SK-N-SH (cell line): ENCODE results near the gene PXT1. TPM values are rescaled to one million over a fixed set of nuclear protein-coding genes. Genes with fewer than 3 reads are reported as not detected.

Experiments used
- CTCF ChIA-PET: fragments of 300-600, 350-600 bp; formaldehyde crosslinking; extraction: SDS; loops from one replicate; lab custom pipeline; 2021; lab: Yijun Ruan, JAX
- POLR2A ChIA-PET: fragments of 350-600 bp; sonication (Branson Sonifier 250); formaldehyde crosslinking; extraction: SDS; loops from one replicate; lab custom pipeline; 2020; ENCODE audit warnings: antibody characterized with exemption, inconsistent platforms; lab: Yijun Ruan, JAX
- DNase-seq: peaks from one replicate; pipeline ENCODE4 v3.0.0; 2012
- H2AFZ ChIP-seq: fragments of 200-600 bp; sonication (generic); 2 replicates; pipeline ENCODE4 v1.8.1; 2016; ENCODE audit warnings: antibody characterized with exemption, mild to moderate bottlenecking, low read depth
- H3F3A ChIP-seq: fragments of 200-600 bp; sonication (generic); replicated peaks from 2 replicates; pipeline ENCODE3; 2016; ENCODE audit warnings: antibody characterized with exemption, mild to moderate bottlenecking; ENCODE audit not compliant: insufficient read depth
- H3K27ac ChIP-seq, 2 experiments: fragments of 200-500 bp in 1 of 2; fragments of 200-600 bp in 1 of 2; sonication (Bioruptor generic) in 1 of 2; sonication (generic), shearing (Covaris generic) in 1 of 2; 2 replicates each; pipeline versions ENCODE4 v1.5.1 to v1.6.1; 2014 to 2016; ENCODE audit warnings: low read depth in 2 of 2, inconsistent platforms in 1 of 2, low read length in 1 of 2, mild to moderate bottlenecking in 1 of 2, mixed read lengths in 1 of 2
- H3K27me3 ChIP-seq: fragments of 200-600 bp; sonication (generic), shearing (Covaris generic); 2 replicates; pipeline ENCODE4 v1.6.1; 2016; ENCODE audit warnings: mixed run types; ENCODE audit not compliant: insufficient read depth
- H3K36me3 ChIP-seq, 2 experiments: fragments of 200-500 bp in 1 of 2; fragments of 200-600 bp in 1 of 2; sonication (Bioruptor generic) in 1 of 2; sonication (generic) in 1 of 2; replicated peaks in 1 of 2; 2 replicates each; pipeline versions ENCODE3 to v1.5.1; 2014 to 2016; ENCODE audit warnings: low read length in 1 of 2, mild to moderate bottlenecking in 1 of 2; ENCODE audit not compliant: insufficient read depth in 2 of 2, control insufficient read depth in 1 of 2
- H3K4me1 ChIP-seq, 2 experiments: fragments of 200-500 bp in 1 of 2; fragments of 200-600 bp in 1 of 2; sonication (Bioruptor generic) in 1 of 2; sonication (generic), shearing (Covaris generic) in 1 of 2; 2 replicates each; pipeline versions ENCODE4 v1.5.1 to v1.6.1; 2014 to 2016; ENCODE audit warnings: low read depth in 1 of 2, low read length in 1 of 2, mixed run types in 1 of 2; ENCODE audit not compliant: insufficient read depth in 2 of 2, control insufficient read depth in 1 of 2
- H3K4me2 ChIP-seq: fragments of 200-600 bp; sonication (generic), shearing (Covaris generic); 2 replicates; pipeline ENCODE4 v1.6.1; 2017; ENCODE audit warnings: mixed run types
- H3K4me3 ChIP-seq, 2 experiments: fragments of 200-500 bp in 1 of 2; fragments of 200-600 bp in 1 of 2; sonication (Bioruptor generic) in 1 of 2; sonication (generic), shearing (Covaris generic) in 1 of 2; 2 replicates each; pipeline versions ENCODE4 v1.5.1 to v1.8.1; 2014 to 2016; ENCODE audit warnings: low read depth in 2 of 2, inconsistent platforms in 1 of 2, low read length in 1 of 2, mild to moderate bottlenecking in 1 of 2, mixed read lengths in 1 of 2, moderate library complexity in 1 of 2
- H3K79me2 ChIP-seq: fragments of 200-600 bp; sonication (generic); 2 replicates; pipeline ENCODE4 v1.8.1; 2017; ENCODE audit warnings: mild to moderate bottlenecking; ENCODE audit not compliant: insufficient read depth
- H3K9ac ChIP-seq: fragments of 200-600 bp; sonication (generic); 2 replicates; pipeline ENCODE4 v1.6.1; 2017; ENCODE audit warnings: mixed run types
- H3K9me2 ChIP-seq: fragments of 200-600 bp; sonication (generic); 2 replicates; pipeline ENCODE4 v1.6.1; 2017; ENCODE audit warnings: mixed run types
- H3K9me3 ChIP-seq: fragments of 200-600 bp; sonication (generic); 2 replicates; pipeline ENCODE4 v1.6.1; 2017; ENCODE audit warnings: mixed run types, mild to moderate bottlenecking, moderate library complexity
- H4K20me1 ChIP-seq: fragments of 200-600 bp; sonication (generic); 2 replicates; pipeline ENCODE4 v1.6.1; 2017; ENCODE audit warnings: mild to moderate bottlenecking, mixed run types; ENCODE audit not compliant: insufficient read depth
- CHD2 ChIP-seq: fragments of 150-350 bp; IDR thresholded peaks from 2 replicates; pipeline ENCODE4 v1.6.1; 2018; ENCODE audit warnings: low read length; ENCODE audit not compliant: partially characterized antibody
- CTCF ChIP-seq: fragments of 200-600 bp; sonication (generic); IDR thresholded peaks from 2 replicates; pipeline ENCODE4 v1.6.1; 2017; ENCODE audit warnings: antibody characterized with exemption, mild to moderate bottlenecking, moderate library complexity
- ELF1 ChIP-seq: IDR thresholded peaks from 2 replicates; pipeline ENCODE4 v1.4.0; 2012
- EP300 ChIP-seq, 2 experiments: IDR thresholded peaks; 2 replicates each; pipeline versions ENCODE4 v1.4.0 to v1.6.1; 2012; ENCODE audit warnings: borderline replicate concordance in 1 of 2, low read depth in 1 of 2, low read length in 1 of 2
- EZH2phosphoT487 ChIP-seq: fragments of 200-600 bp; sonication (generic); IDR thresholded peaks from 2 replicates; pipeline ENCODE4 v1.6.1; 2017; ENCODE audit warnings: low read depth, mixed run types, mild to moderate bottlenecking, antibody characterized with exemption, moderate library complexity, borderline replicate concordance
- FOXJ3 ChIP-seq: sonication (generic); formaldehyde crosslinking; IDR thresholded peaks from 2 replicates; pipeline ENCODE4 v1.5.1; 2020; ENCODE audit warnings: mild to moderate bottlenecking, missing genetic modification reagents
- FOXM1 ChIP-seq: IDR thresholded peaks from 2 replicates; pipeline ENCODE4 v1.4.0; 2012; ENCODE audit warnings: low read depth, mild to moderate bottlenecking
- GABPA ChIP-seq: IDR thresholded peaks from 2 replicates; pipeline ENCODE4 v1.4.0; 2012; ENCODE audit warnings: low read depth, mild to moderate bottlenecking
- GATA2 ChIP-seq: sonication (generic); formaldehyde crosslinking; IDR thresholded peaks from 2 replicates; pipeline ENCODE4 v1.5.0; 2020; ENCODE audit warnings: mild to moderate bottlenecking, missing genetic modification reagents
- MAX ChIP-seq: IDR thresholded peaks from 2 replicates; pipeline ENCODE4 v1.4.0; 2012; ENCODE audit warnings: low read depth
- MXI1 ChIP-seq: IDR thresholded peaks from 2 replicates; pipeline ENCODE4 v1.6.1; 2012; ENCODE audit warnings: mild to moderate bottlenecking, low read depth, low read length, improper control_type of control experiment
- PBX3 ChIP-seq: IDR thresholded peaks from 2 replicates; pipeline ENCODE4; 2012
- POLR2AphosphoS5 ChIP-seq: IDR thresholded peaks from 2 replicates; pipeline ENCODE4 v1.6.1; 2012; ENCODE audit warnings: low read depth, low read length
- RAD21 ChIP-seq: IDR thresholded peaks from 2 replicates; pipeline ENCODE4 v1.6.1; 2012; ENCODE audit warnings: mild to moderate bottlenecking, low read length
- RCOR1 ChIP-seq: fragments of 150-350 bp; IDR thresholded peaks from 2 replicates; pipeline ENCODE4 v1.6.1; 2017; ENCODE audit warnings: antibody characterized with exemption, low read length
- SMC3 ChIP-seq: IDR thresholded peaks from 2 replicates; pipeline ENCODE4 v1.6.1; 2012; ENCODE audit warnings: low read depth, low read length, improper control_type of control experiment
- TCF12 ChIP-seq: IDR thresholded peaks from 2 replicates; pipeline ENCODE4 v1.4.0; 2012
- TEAD4 ChIP-seq: IDR thresholded peaks from 2 replicates; pipeline ENCODE4 v1.4.0; 2012; ENCODE audit warnings: mild to moderate bottlenecking, borderline replicate concordance; ENCODE audit not compliant: insufficient read depth
- USF1 ChIP-seq: IDR thresholded peaks from 2 replicates; pipeline ENCODE4 v1.4.0; 2012; ENCODE audit warnings: low read depth, borderline replicate concordance
- USF2 ChIP-seq: fragments of 150-350 bp; IDR thresholded peaks from 2 replicates; pipeline ENCODE4 v1.6.1; 2017; ENCODE audit warnings: antibody characterized with exemption, low read length, low read depth, borderline replicate concordance
- YY1 ChIP-seq: IDR thresholded peaks from 2 replicates; pipeline ENCODE4 v1.4.0; 2012; ENCODE audit warnings: low read depth, mild to moderate bottlenecking
- ZBTB33 ChIP-seq: IDR thresholded peaks from 2 replicates; pipeline ENCODE4 v1.4.0; 2012; ENCODE audit warnings: low read depth, borderline replicate concordance
- WGBS: methylation state at CpG from one replicate; pipeline ENCODE4 v1.1.6; 2017; ENCODE audit warnings: low lambda C conversion rate; 5-methylcytosine and 5-hydroxymethylcytosine counted together
- polyA plus RNA-seq, 3 experiments: library from polyadenylated mRNA; depleted of rRNA; stranded (reverse); fragments of >200 nt; gene quantifications; 2 replicates each; pipeline ENCODE4 v1.2.3, GENCODE V29; 2012

Gene PXT1
- not detected in 2 replicates for polyA plus RNA-seq (2012; rRNA removed)
- 0.04 TPM in 1 of 2 replicates, not detected in the other for polyA plus RNA-seq (2012; cell fraction: cytosol; rRNA removed)
- 0.04 TPM in 1 of 2 replicates, not detected in the other for polyA plus RNA-seq (2012; cell fraction: nucleus; rRNA removed)

GRCh38 chr6:36442671-36443470 lies at the start of gene PXT1, which contains the start of gene KCTD20:
Gene PXT1 (minus strand): TSS chr6:36442854. CDS start chr6:36426082, 16,772 bp downstream.
Gene KCTD20 (plus strand): TSS chr6:36443000. CDS start chr6:36470098, 27,098 bp downstream.
- POLR2A ChIA-PET, result interaction anchor here (0.7 to 1.4 kb wide), 5 partner anchors 19 to 212 kb away, joined by 3 to 4 read pairs (median 3); no protein-coding TSS in a partner anchor
- H2AFZ ChIP-seq, result peak within 1 kb of the TSS; percentile 91
- H4K20me1 ChIP-seq, result peaks cover 9% of the 10 kb centered on the region; the same call in 1 of the 2 replicates
- H3K9ac ChIP-seq, result peak within 1 kb of the TSS; percentile 98
- H3K79me2 ChIP-seq, result peaks cover 52% of the 10 kb centered on the region
- H3K9me3 ChIP-seq, result no peaks in the 10 kb centered on the region
- peak within 1 kb of the TSS; percentile 89 to 91 for H3K27ac ChIP-seq
- CTCF ChIA-PET, result interaction anchor here (0.7 to 1.6 kb wide), 5 partner anchors 15 to 91 kb away, joined by 3 to 4 read pairs (median 3); no protein-coding TSS in a partner anchor
- no peaks in the 10 kb centered on the region for H3K27me3 ChIP-seq
- WGBS, result 4% methylated on average over 38 of the region's 91 CpGs
- no peaks in the 10 kb centered on the region for H3K9me2 ChIP-seq
- DNase-seq, result peak; percentile 94
- peak within 1 kb of the TSS; percentile 72 to 95 for H3K4me3 ChIP-seq
- peak within 1 kb of the TSS; percentile 76 for H3K4me2 ChIP-seq
- H3K36me3 ChIP-seq, result peaks cover 0 to 9% of the 10 kb centered on the region in 2 experiments
- peaks cover 17 to 23% of the 10 kb centered on the region in 2 experiments; a peak in 3 of 4 replicates for H3K4me1 ChIP-seq
- peaks cover 42% of the 10 kb centered on the region for H3F3A ChIP-seq
- TF ChIP-seq ZBTB33 (no peak; the same call in 1 of the 2 replicates), RAD21 (no peak), POLR2AphosphoS5 (peak; percentile 67; the same call in 1 of the 2 replicates), CHD2 (peak; percentile 25), USF2 (no peak), ELF1 (no peak), PBX3 (no peak), TEAD4 (0 out of 2 replicates have a peak, but pooled peaks have one; percentile 5), EP300 (IDR thresholded peaks at IDR 0.05; ENCODE audit: borderline replicate concordance in 1 of 2, low read depth in 1 of 2, low read length in 1 of 2) (0 out of 4 replicates have a peak, but pooled peaks of 1 of the 2 experiments have one; percentile 5), FOXM1 (no peak), CTCF (no peak), GATA2 (CRISPR knock-in tag) (no peak), USF1 (no peak), RCOR1 (no peak), MAX (no peak; the same call in none of the 2 replicates), MXI1 (peak; percentile 61; the same call in 1 of the 2 replicates), EZH2phosphoT487 (no peak), SMC3 (0 out of 2 replicates have a peak, but pooled peaks have one; percentile 3), GABPA (no peak), TCF12 (no peak), YY1 (no peak), FOXJ3 (CRISPR knock-in tag) (no peak)
